Posterior cingulate gyrus (tissue), 11 donors: ENCODE data around the gene OR13H1.
"Not testable (repeated sequence)": the region's sequence is repeated elsewhere in the genome, so short reads cannot be mapped to it uniquely, and the experiment has no call there.

ENCODE experiments used
- DNase-seq, 10 donors: peaks; one replicate each; pipeline versions ENCODE4 v3.0.0 to v3.0.0-alpha.2; 2020 to 2021; ENCODE audit warnings: mixed read lengths in 3 of 10
- intact Hi-C: fragments of 100-400 bp; cut with DNase I; formaldehyde crosslinking; loops from one replicate; pipeline ENCODE4 v1.15.1; 2023

Gene OR13H1

GRCh38 chrX:131543774-131544173, at the start of gene OR13H1:
Gene OR13H1, plus strand, starts transcription at chrX:131544074. Its CDS starts 0 bp downstream, at chrX:131544074.
- no peak for DNase-seq
- intact Hi-C loops = no loop called here

GRCh38 chrX:131501556-131501955, 42.3 kb upstream of the OR13H1 start:
- DNase-seq, intact Hi-C loops: not testable (repeated sequence)

- intact Hi-C loops = no loop called here
- DNase-seq = peak in 1 of 10 donors; percentile 47
Observed at GRCh38 chrX:131513159-131513914, 30.5 kb upstream of the OR13H1 start.

- intact Hi-C loops = no loop called here
- DNase-seq = no peak
Observed at GRCh38 chrX:131521824-131522223, 22.1 kb upstream of the OR13H1 start.

GRCh38 chrX:131544218-131544617, 344 bp downstream of the OR13H1 start:
- intact Hi-C loops = no loop called here
- DNase-seq = no peak

- intact Hi-C loops = no loop called here
- no peak for DNase-seq
Observed at GRCh38 chrX:131549011-131549410, 5.1 kb downstream of the OR13H1 start.

- DNase-seq, intact Hi-C loops: not testable (repeated sequence)
Observed at GRCh38 chrX:131552453-131552852, 8.6 kb downstream of the OR13H1 start.

- no peak for DNase-seq
- intact Hi-C loops = no loop called here
Observed at GRCh38 chrX:131558562-131558961, 14.7 kb downstream of the OR13H1 start.

- DNase-seq = no peak
- intact Hi-C loops = no loop called here
Observed at GRCh38 chrX:131564553-131565229, 20.8 kb downstream of the OR13H1 start.

- intact Hi-C loops = no loop called here
Observed at GRCh38 chrX:131565909-131566308, 22.0 kb downstream of the OR13H1 start.

GRCh38 chrX:131571348-131571747, 27.5 kb downstream of the OR13H1 start:
- no peak for DNase-seq

More at GRCh38 chrX:131565909-131566308, 22.0 kb downstream of the OR13H1 start:
- no peak for DNase-seq

GRCh38 chrX:131572372-131573014, 28.6 kb downstream of the OR13H1 start:
- no peak for DNase-seq
- intact Hi-C loops = no loop called here

More at GRCh38 chrX:131571348-131571747, 27.5 kb downstream of the OR13H1 start:
- intact Hi-C loops = no loop called here

- DNase-seq = no peak
- intact Hi-C loops = no loop called here
Observed at GRCh38 chrX:131577413-131577812, 33.5 kb downstream of the OR13H1 start.

- intact Hi-C loops = no loop called here
- no peak for DNase-seq
Observed at GRCh38 chrX:131577999-131578734, 34.3 kb downstream of the OR13H1 start.

- DNase-seq, intact Hi-C loops: not testable (repeated sequence)
Observed at GRCh38 chrX:131578735-131579367, 35.0 kb downstream of the OR13H1 start.

- intact Hi-C loops = no loop called here
Observed at GRCh38 chrX:131588995-131589394, 45.1 kb downstream of the OR13H1 start.

More at GRCh38 chrX:131588995-131589394, 45.1 kb downstream of the OR13H1 start:
- no peak for DNase-seq
